Stomach (tissue), 9 donors: ENCODE measurements around the gene PCP4. TPM values are rescaled to one million over a fixed set of nuclear protein-coding genes. Genes with fewer than 3 reads are reported as not detected.
A peak's percentile ranks its signal among the peaks of the same experiment; 100 is the strongest.

Source experiments
- DNase-seq, 2 donors: peaks; one replicate each; pipeline versions ENCODE4 v3.0.0 to v3.0.0-alpha.2; 2013 to 2019
- H3K27ac ChIP-seq, 5 donors: fragments of 200-600 bp in 4 of 5; sonication (generic) in 4 of 5; one replicate each; pipeline ENCODE4 v1.5.1; 2013 to 2019; ENCODE audit warnings: mild to moderate bottlenecking in 1 of 5, moderate library complexity in 1 of 5
- H3K27me3 ChIP-seq, 3 donors: fragments of 200-600 bp; sonication (generic); one replicate each; pipeline ENCODE4 v1.5.1; 2017 to 2019; ENCODE audit warnings: mixed run types in 1 of 3
- H3K36me3 ChIP-seq, 4 donors: fragments of 200-600 bp; sonication (generic); 1 replicate in 3 of 4; 2 replicates in 1 of 4; pipeline ENCODE4 v1.5.1; 2016 to 2019
- H3K4me1 ChIP-seq, 4 donors: fragments of 200-600 bp; sonication (generic); one replicate each; pipeline ENCODE4 v1.5.1; 2016 to 2019
- H3K4me3 ChIP-seq, 4 donors: fragments of 200-600 bp; sonication (generic) in 3 of 4; one replicate each; pipeline ENCODE4 v1.5.1; 2016 to 2019; ENCODE audit warnings: mild to moderate bottlenecking in 1 of 4
- H3K9me3 ChIP-seq, 4 donors: fragments of 200-600 bp; sonication (generic); one replicate each; pipeline ENCODE4 v1.5.1; 2016 to 2019
- EP300 ChIP-seq: sonication (generic); formaldehyde crosslinking; IDR thresholded peaks from one replicate; pipeline ENCODE4 v1.6.1; 2017; ENCODE audit warnings: antibody characterized with exemption
- POLR2A ChIP-seq, 4 donors: fragments of 450-650 bp; IDR thresholded peaks; one replicate each; pipeline ENCODE4 v1.6.1; 2016; ENCODE audit warnings: antibody characterized with exemption in 4 of 4, control low read depth in 2 of 4, mild to moderate bottlenecking in 1 of 4, moderate library complexity in 1 of 4
- POLR2AphosphoS5 ChIP-seq, 3 donors: sonication (generic); formaldehyde crosslinking; IDR thresholded peaks; one replicate each; pipeline ENCODE4 v1.6.1; 2016; ENCODE audit warnings: antibody characterized with exemption in 3 of 3
- WGBS, 5 donors: extraction: QIAGEN DNeasy Blood & Tissue Kit in 3 of 5; methylation state at CpG; one replicate each; pipeline versions ENCODE4 v1.1.5 to v1.1.7; 2013 to 2018; 5-methylcytosine and 5-hydroxymethylcytosine counted together
- intact Hi-C: fragments of 100-400 bp; cut with DNase I; formaldehyde crosslinking; loops from one replicate; pipeline ENCODE4 v1.15.1; 2023; ENCODE audit warnings: low total_unique reads
- polyA plus RNA-seq, 3 donors: library from polyadenylated mRNA; stranded (reverse); fragments of 200-250 nt; gene quantifications; one replicate each; pipeline ENCODE4 v1.2.3, GENCODE V29; 2013
- total RNA-seq, 5 donors: library from RNA; depleted of rRNA; stranded (reverse); fragments of >200 nt; gene quantifications; one replicate each; pipeline versions ENCODE4 v1.1.0 to v1.2.3, GENCODE V29; 2014 to 2016
- TF ChIP-seq, protein P1 (sequence below), 7 experiments: fragments of 450-650 bp in 4 of 7; fragments of 200-600 bp in 3 of 7; sonication (generic) in 3 of 7; IDR thresholded peaks; one replicate each; pipeline ENCODE4 v1.5.1; 2016 to 2019; ENCODE audit warnings: antibody characterized with exemption in 7 of 7, control low read depth in 2 of 7, mild to moderate bottlenecking in 1 of 7
- donor health status: healthy with polysubstance abuse.
- donor health status: Bipolar disorder and iron deficiency.
- donor health status: healthy.

The PCP4 gene
- total and polyA plus RNA-seq, 8 donors, result 1.2 to 29.9 (median 2.0) TPM; not detected in 2

DNA sequence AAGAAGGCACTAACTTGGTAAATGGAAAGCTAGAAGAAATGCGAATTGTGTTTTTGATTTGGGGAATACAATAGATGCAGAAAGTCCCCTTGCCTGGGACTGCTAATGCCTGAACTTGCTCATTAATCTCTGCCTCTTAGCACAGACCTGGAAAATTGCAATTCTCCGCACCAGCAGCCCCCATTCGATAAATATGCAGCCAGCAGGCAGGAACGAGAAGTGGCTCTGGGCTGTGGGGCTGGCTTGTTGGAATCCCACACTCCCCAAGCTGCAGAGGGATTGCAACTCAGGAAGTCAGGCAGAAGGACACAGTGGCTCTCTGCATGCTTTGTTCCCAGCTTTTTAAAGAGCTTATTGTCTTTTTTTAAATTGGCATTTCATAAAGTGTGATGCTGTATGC, 51.3 kb downstream of the PCP4 start:
- TF ChIP-seq POLR2AphosphoS5 (IDR thresholded peaks at IDR 0.05) (no peak), POLR2A (IDR thresholded peaks at IDR 0.05) (no peak), EP300 (no peak)
- TF ChIP-seq, protein P1, sequence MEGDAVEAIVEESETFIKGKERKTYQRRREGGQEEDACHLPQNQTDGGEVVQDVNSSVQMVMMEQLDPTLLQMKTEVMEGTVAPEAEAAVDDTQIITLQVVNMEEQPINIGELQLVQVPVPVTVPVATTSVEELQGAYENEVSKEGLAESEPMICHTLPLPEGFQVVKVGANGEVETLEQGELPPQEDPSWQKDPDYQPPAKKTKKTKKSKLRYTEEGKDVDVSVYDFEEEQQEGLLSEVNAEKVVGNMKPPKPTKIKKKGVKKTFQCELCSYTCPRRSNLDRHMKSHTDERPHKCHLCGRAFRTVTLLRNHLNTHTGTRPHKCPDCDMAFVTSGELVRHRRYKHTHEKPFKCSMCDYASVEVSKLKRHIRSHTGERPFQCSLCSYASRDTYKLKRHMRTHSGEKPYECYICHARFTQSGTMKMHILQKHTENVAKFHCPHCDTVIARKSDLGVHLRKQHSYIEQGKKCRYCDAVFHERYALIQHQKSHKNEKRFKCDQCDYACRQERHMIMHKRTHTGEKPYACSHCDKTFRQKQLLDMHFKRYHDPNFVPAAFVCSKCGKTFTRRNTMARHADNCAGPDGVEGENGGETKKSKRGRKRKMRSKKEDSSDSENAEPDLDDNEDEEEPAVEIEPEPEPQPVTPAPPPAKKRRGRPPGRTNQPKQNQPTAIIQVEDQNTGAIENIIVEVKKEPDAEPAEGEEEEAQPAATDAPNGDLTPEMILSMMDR (IDR thresholded peaks at IDR 0.05), result no peak
- H3K36me3 ChIP-seq, result no peaks in the 10 kb centered on the region
- H3K9me3 ChIP-seq, result no peaks in the 10 kb centered on the region
- H3K4me1 ChIP-seq, result no peaks in the 10 kb centered on the region
- H3K27me3 ChIP-seq, result peaks cover 0 to 4% (median 0%) of the 10 kb centered on the region in 3 donors
- WGBS, 5 donors, result 60 to 67% (median 64%) methylated on average over 4 of the region's 4 CpGs
- intact Hi-C loops, result no loop called here
- peak in 1 of 2 donors; percentile 6 for DNase-seq
- H3K27ac ChIP-seq, result no peak overlapping the region
- no peak overlapping the region for H3K4me3 ChIP-seq

DNA sequence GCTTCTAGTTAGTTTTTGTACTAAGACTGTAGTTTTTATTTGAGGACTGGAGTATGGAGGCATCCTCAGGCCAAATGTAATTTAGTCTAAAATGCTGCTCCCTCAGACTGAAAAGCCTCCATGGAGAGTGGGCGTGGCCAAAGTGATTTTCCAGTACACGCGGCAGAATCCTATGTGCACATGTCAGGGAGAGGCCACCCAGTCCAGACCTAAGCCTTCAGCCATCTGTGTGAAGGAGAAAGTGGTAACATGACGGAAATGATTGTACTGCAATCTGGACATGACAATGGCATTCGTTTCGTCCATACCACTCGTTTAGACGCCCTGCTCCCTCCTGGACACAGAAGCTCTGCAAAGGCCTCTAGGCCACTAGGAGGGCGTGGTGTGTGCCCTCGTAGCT, 56.2 kb downstream of the PCP4 start:
- no peak overlapping the region for H3K27ac ChIP-seq
- intact Hi-C loops, result no loop called here
- no peak for DNase-seq
- H3K9me3 ChIP-seq, result no peaks in the 10 kb centered on the region
- TF ChIP-seq, protein P1 (IDR thresholded peaks at IDR 0.05), result no peak
- no peak for TF ChIP-seq EP300
- TF ChIP-seq POLR2AphosphoS5 (IDR thresholded peaks at IDR 0.05), result no peak
- no peak for TF ChIP-seq POLR2A (IDR thresholded peaks at IDR 0.05)
- WGBS, 5 donors, result 70 to 80% (median 72%) methylated on average over 10 of the region's 10 CpGs
- H3K4me3 ChIP-seq, result no peak overlapping the region
- no peaks in the 10 kb centered on the region for H3K36me3 ChIP-seq
- no peaks in the 10 kb centered on the region for H3K4me1 ChIP-seq
- H3K27me3 ChIP-seq, result no peaks in the 10 kb centered on the region

DNA sequence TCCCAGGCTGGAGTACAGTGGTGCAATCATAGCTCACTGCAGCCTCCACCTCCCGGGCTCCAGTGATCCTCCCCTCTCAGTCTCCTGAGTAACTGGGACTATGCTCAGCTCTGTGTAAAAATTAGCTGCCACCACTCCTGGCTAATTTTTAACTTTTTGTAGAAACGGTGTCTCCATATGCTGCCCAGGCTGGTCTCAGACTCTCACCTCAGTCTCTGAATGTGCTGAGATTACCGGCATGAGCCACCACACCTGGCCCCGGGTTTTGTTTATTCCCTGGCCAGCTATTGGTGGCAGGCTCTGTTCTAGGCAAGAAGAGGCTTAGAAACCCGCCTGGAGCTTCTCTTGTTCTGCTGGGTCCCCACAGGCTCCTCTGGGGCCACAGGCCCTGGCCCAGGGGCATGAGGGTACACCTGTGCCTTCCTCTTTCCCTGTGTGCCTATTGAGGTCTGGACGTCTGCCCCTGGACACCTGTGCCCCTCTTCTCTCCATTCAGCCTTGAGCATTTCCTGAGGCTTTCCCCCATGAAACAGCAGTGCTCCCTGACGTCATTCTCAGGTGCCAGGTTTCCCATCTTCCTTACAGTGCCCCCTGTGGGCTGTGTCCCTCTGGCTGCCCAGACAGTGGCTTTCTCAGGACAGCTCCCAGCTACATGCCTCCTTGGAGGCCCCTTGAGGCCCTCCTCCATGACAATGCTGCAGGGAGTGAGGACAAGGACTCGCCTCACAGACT, 57.5 kb downstream of the PCP4 start:
- TF ChIP-seq EP300 (no peak), POLR2AphosphoS5 (IDR thresholded peaks at IDR 0.05) (no peak), POLR2A (IDR thresholded peaks at IDR 0.05) (no peak)
- TF ChIP-seq, protein P1 (IDR thresholded peaks at IDR 0.05), result no peak
- intact Hi-C loops, result no loop called here
- DNase-seq, result peak in 1 of 2 donors; percentile 15
- no peaks in the 10 kb centered on the region for H3K4me1 ChIP-seq
- no peak overlapping the region for H3K4me3 ChIP-seq
- H3K9me3 ChIP-seq, result no peaks in the 10 kb centered on the region
- 51 to 69% (median 62%) methylated on average over 8 of the region's 8 CpGs for WGBS, 5 donors
- H3K27me3 ChIP-seq, result no peaks in the 10 kb centered on the region
- no peaks in the 10 kb centered on the region for H3K36me3 ChIP-seq
- H3K27ac ChIP-seq, result no peak overlapping the region

DNA sequence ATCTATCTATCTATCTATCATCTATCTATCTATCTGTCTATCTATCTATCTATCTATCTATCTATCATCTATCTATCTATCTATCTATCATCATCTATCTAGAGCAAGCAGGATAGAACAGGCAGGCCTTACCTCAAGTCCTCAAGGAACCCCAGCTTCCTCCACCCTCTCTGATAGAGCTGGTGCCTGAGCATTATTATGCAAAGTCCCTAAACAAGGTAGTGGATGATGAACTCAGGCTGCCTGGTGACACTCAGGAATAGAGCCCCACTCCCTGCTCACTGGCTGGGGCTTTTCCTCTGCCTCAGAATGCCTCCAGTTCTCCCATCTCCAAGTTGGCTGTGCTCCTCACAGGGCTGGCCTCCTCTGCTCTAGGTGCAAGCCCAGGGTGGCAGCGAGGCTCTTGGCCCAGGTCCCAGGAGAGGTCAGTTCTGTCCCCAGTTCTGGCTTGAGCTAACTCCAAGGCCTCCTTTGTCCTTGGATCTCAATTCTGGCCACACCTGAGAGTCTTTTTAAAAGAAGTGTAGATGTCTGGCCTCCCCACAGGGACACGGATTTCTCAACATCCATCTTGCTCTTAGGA, 60.2 kb downstream of the PCP4 start:
- peak in 1 of 2 donors; percentile 30 for DNase-seq
- intact Hi-C loops, result no loop called here
- no peak for TF ChIP-seq EP300
- TF ChIP-seq, protein P1 (IDR thresholded peaks at IDR 0.05), result no peak
- no peak for TF ChIP-seq POLR2A (IDR thresholded peaks at IDR 0.05)
- no peak for TF ChIP-seq POLR2AphosphoS5 (IDR thresholded peaks at IDR 0.05)

More for the DNA sequence above, 60.2 kb downstream of the PCP4 start:
- Histone ChIP-seq H3K36me3 (no peaks in the 10 kb centered on the region), H3K27me3 (no peaks in the 10 kb centered on the region), H3K27ac (no peak overlapping the region), H3K4me3 (no peak overlapping the region), H3K4me1 (no peaks in the 10 kb centered on the region), H3K9me3 (no peaks in the 10 kb centered on the region)
- WGBS, 5 donors, result 25 to 62% (median 37%) methylated on average over 2 of the region's 2 CpGs
